Right renal cortex interstitium (tissue), 3 donors: ENCODE results near the gene LNP1. TPM values are rescaled to one million over a fixed set of nuclear protein-coding genes. Genes with fewer than 3 reads are reported as not detected.

Experiments
- DNase-seq, 3 donors: peaks; one replicate each; pipeline ENCODE4 v3.0.0-alpha.2; 2013; ENCODE audit warnings: low read depth in 3 of 3, low spot score in 2 of 3
- polyA plus RNA-seq, 3 donors: library from polyadenylated mRNA; unstranded; fragments of 120-200 nt; gene quantifications; one replicate each; pipeline ENCODE4 v1.2.1, GENCODE V29; 2013; ENCODE audit not compliant: insufficient read length in 3 of 3

LNP1 gene
- polyA plus RNA-seq, 3 donors, result 7.3 to 10.2 (median 9.1) TPM

DNA sequence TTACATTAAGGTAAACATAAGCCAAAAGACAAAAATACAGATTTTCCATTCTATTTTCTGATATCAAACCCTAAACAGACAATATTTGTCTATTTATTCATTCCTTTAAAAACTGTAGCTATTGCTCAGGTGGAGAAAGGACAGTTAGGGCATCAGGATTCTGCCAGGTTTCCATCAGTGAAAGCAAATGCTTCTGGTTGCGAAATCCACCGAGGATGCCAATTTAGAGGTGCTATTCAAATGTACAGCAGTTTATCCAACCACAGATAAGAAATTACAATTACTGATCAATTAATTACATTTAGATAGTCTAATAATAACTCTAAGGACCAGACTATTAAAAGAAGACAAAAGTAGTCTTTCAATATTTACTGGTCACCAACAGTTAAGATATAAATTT lies 4.4 kb upstream of the LNP1 start:
- DNase-seq, result no peak

- DNase-seq, result no peak
These were observed 1.8 kb upstream of the LNP1 start for GRCh38 chr3:100399341-100400071.

DNA sequence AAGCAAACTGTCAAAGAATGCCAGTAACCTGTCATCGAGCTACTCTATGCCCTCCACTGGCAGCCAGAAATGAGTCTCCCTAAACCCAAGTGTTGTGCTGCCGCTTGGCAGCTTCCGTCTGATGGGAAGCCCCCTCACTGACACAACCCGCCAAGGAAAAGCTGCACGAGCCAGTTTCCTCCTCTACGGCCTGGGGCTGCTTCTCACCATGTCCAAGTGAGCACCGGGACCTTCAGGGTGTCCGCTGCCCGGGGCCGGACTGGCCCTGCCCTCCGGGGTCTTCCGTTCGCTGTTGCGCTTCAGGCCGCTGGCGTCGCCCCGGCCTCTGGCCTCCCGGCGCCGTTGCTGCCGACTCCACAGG lies 940 bp upstream of the LNP1 start:
- DNase-seq, result no peak

DNA sequence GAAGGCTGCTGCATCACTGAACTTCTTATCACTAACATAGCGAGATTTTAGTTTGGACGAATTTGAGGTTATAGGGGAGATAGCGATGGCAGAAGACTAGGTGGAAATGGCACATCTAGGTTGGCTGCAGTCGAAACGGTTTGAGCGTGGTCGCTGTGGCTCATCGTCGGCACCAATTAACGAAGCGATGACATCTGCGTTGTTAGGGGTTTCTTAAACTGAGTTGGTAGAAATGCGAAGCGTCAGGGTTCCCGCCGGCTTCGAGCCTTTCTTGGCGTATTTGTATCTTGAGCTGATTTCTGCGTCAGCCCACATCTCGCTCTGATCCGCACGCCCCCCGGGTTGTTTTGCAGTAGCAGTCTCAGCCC lies 319 bp downstream of the LNP1 start:
- no peak for DNase-seq

GRCh38 chr3:100402256-100402655 lies 917 bp downstream of the LNP1 start:
- peak in 2 of 3 donors; percentile 37 to 50 for DNase-seq

GRCh38 chr3:100402891-100403290 lies 1.6 kb downstream of the LNP1 start:
- DNase-seq, result no peak

DNA sequence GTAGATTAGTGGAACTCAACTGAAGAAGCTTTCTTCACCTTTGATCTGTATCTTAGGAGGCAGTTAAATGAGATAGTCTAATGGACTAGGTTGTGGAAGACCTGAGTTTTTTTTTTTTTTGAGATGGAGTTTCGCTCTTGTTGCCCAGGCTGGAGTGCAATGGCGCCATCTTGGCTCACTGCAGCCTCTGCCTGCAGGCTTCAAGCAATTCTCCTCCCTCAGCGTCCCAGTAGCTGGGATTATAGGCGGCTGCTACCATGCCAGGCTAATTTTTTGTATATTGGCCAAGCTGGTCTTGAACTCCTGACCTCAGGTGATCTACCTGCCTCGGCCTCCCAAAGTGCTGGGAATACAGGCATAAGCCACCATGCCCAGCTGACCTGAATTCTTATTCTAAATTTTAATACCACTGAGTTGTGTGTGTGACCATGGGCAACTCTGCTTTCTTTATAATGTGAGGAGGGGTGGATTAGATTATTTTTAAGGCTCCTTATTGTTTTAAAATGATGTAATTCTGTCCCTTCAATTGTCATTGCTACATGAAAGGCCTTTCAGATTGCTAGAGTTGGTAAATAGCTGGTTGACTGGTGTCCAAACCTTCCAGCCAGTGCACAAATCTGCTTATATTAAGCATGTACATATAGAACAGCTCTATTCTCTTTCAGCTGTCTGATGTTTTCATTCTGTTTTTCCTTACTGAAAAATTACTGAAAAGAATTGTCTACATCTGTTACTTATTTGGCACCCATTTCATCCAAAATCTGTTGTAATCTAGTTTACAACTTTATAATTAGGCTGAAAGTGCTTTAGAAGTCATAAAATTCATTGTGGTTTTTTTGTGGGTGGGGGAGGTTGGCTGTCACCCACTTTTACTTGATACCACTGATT lies 2.3 kb downstream of the LNP1 start:
- DNase-seq, result no peak

DNA sequence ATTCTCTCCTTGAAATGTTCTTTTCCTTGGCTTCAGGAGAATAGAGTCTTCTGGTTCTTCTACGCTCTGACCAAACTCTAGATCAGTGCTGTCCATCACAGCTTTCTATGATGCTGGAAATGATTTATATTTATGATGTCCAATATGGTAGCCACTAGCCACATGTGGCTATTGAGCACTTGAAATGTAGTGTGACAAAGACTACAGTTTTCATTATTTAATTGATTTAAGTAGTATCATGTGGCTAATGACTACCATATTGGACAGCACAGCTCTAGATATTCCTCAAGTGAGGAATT lies 2.9 kb downstream of the LNP1 start:
- DNase-seq, result no peak

GRCh38 chr3:100407164-100407563 lies 5.8 kb downstream of the LNP1 start:
- DNase-seq, result no peak

- DNase-seq, result no peak
These were observed 6.7 kb downstream of the LNP1 start for GRCh38 chr3:100407977-100408532.

- DNase-seq, result no peak
These were observed 10.0 kb downstream of the LNP1 start for GRCh38 chr3:100411091-100411982.

GRCh38 chr3:100412912-100413590 lies 11.7 kb downstream of the LNP1 start:
- DNase-seq, result no peak

GRCh38 chr3:100413613-100414012 lies 12.3 kb downstream of the LNP1 start:
- no peak for DNase-seq

DNA sequence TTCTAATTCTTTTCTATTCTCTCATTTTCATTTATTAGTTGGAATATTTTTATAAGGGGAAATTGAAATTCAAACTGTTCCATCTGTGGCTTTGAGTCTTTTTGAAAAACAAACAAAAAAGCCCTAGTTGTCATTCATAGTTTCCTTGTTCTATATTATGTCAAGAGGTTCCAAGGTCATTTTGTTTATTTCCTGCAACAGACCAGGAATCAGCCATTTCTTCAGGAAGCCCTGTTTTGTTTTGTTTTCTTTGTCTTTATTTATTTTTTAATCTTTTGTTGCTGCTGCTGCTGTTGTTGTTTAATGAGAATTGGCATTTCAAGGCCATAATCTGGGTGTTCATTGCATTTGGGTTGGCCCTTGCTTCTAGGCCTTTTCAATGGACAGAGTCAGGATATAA lies 14.8 kb downstream of the LNP1 start:
- DNase-seq, result no peak

GRCh38 chr3:100416863-100417262 lies 15.5 kb downstream of the LNP1 start:
- DNase-seq, result no peak

DNA sequence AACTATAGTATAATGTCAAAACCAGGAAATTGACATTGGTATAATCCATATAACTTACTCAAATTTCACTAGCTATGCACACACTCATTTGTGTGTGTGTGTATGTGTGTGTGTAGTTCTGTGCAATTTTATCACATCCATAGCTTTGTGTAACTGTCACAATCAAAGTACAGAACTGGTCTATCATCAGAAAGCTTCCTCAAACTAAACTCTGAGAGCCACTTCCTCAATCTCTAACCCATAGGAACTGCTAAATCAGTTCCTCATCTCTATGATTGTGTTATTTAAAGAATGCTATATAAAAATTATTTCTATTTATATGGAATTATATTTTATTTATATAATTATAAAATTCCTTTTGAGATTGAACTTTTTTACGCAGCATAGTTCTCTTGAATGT lies 18.1 kb downstream of the LNP1 start:
- no peak for DNase-seq

DNA sequence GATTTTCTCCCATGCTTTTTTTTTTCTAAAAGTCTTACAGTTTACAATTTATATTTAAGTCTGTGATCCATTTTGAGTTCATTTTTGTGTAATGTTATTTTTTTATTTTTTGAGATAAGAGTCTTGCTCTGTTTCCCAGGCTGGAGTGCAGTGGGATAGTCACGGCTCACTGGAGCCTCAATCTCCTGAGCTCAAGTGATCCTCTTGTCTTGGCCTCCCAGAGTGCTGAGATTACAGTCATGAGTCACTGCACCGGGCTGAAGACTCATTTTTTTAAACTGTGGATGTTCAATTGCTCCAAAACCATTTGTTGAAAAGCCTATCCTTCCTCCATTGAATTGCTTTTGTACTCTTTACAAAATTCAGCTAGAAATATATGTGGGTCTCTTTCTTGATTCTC lies 19.5 kb downstream of the LNP1 start:
- no peak for DNase-seq

- DNase-seq, result no peak
These were observed 22.3 kb downstream of the LNP1 start for GRCh38 chr3:100423611-100424010.

- no peak for DNase-seq
These were observed 22.9 kb downstream of the LNP1 start for GRCh38 chr3:100424261-100424660.

- DNase-seq, result no peak
These were observed 24.0 kb downstream of the LNP1 start for GRCh38 chr3:100425316-100425715.
